ENCODE data around the gene OR2D2.

Gene OR2D2

GRCh38 chr11:6892400-6892799 lies at the start of gene OR2D2:
OR2D2 (minus strand) TSS chr11:6892500; CDS start chr11:6892500, 0 bp downstream.
- Histone ChIP-seq H3K27ac (ENCODE audit: low read length) (no peak within 1 kb of the TSS), H3K4me3 (ENCODE audit: low read depth in 1 of 2, low read length in 2 of 2) (no peak within 1 kb of the TSS), H3K36me3 (ENCODE audit: insufficient read depth, low read length) (no peaks in the 10 kb centered on the region), H3K27me3 (ENCODE audit: insufficient read depth, low read length, poor library complexity) (no peaks in the 10 kb centered on the region), H3K9ac (ENCODE audit: low read depth, low read length) (no peak within 1 kb of the TSS), H3K9me3 (ENCODE audit: insufficient read depth, low read length, severe bottlenecking) (no peaks in the 10 kb centered on the region), H3K79me2 (ENCODE audit: insufficient read depth, low read length) (no peaks in the 10 kb centered on the region), H4K20me1 (ENCODE audit: insufficient read depth, low read length) (no peaks in the 10 kb centered on the region), H3K4me1 (ENCODE audit: insufficient read depth, low read length) (no peaks in the 10 kb centered on the region), H2AFZ (ENCODE audit: low read depth, low read length) (no peak within 1 kb of the TSS), H3K4me2 (ENCODE audit: insufficient read depth, low read length) (no peak within 1 kb of the TSS)
- TF ChIP-seq EZH2 (IDR thresholded peaks at IDR 0.05; ENCODE audit: borderline replicate concordance, low read depth, low read length, severe bottlenecking) (no peak), CTCF (IDR thresholded peaks at IDR 0.05; ENCODE audit: borderline replicate concordance, extremely low read depth, low read length, poor library complexity, severe bottlenecking) (no peak)
- DNase-seq (no peak), ATAC-seq (ENCODE audit: insufficient read depth, low read depth) (no peak)

- ATAC-seq (ENCODE audit: insufficient read depth, low read depth) = no peak
- no peaks in the 10 kb centered on the region for H3K4me1 ChIP-seq (ENCODE audit: insufficient read depth, low read length)
- H3K27me3 ChIP-seq (ENCODE audit: insufficient read depth, low read length, poor library complexity) = no peaks in the 10 kb centered on the region
Observed at GRCh38 chr11:6941970-6942369, 49.7 kb upstream of the OR2D2 start.

GRCh38 chr11:6932145-6932544 lies 39.8 kb upstream of the OR2D2 start:
- Histone ChIP-seq H3K79me2 (ENCODE audit: insufficient read depth, low read length) (peaks cover 22% of the 10 kb centered on the region), H3K4me3 (ENCODE audit: low read depth in 1 of 2, low read length in 2 of 2) (peak overlapping the region in 1 of 2 experiments; percentile 19; a peak in 1 of 4 replicates), H4K20me1 (ENCODE audit: insufficient read depth, low read length) (no peaks in the 10 kb centered on the region), H2AFZ (ENCODE audit: low read depth, low read length) (peak overlapping the region; percentile 53), H3K36me3 (ENCODE audit: insufficient read depth, low read length) (peaks cover 10% of the 10 kb centered on the region; the same call in 1 of the 2 replicates), H3K4me2 (ENCODE audit: insufficient read depth, low read length) (peak overlapping the region; percentile 46), H3K4me1 (ENCODE audit: insufficient read depth, low read length) (peaks cover 62% of the 10 kb centered on the region), H3K27me3 (ENCODE audit: insufficient read depth, low read length, poor library complexity) (no peaks in the 10 kb centered on the region), H3K9me3 (ENCODE audit: insufficient read depth, low read length, severe bottlenecking) (no peaks in the 10 kb centered on the region), H3K9ac (ENCODE audit: low read depth, low read length) (peak overlapping the region; percentile 35), H3K27ac (ENCODE audit: low read length) (peak overlapping the region; percentile 73)
- DNase-seq = peak; percentile 71
- TF ChIP-seq CTCF (IDR thresholded peaks at IDR 0.05; ENCODE audit: borderline replicate concordance, extremely low read depth, low read length, poor library complexity, severe bottlenecking) (no peak), EZH2 (IDR thresholded peaks at IDR 0.05; ENCODE audit: borderline replicate concordance, low read depth, low read length, severe bottlenecking) (no peak)
- ATAC-seq (ENCODE audit: insufficient read depth, low read depth) = peak; percentile 93

More at GRCh38 chr11:6941970-6942369, 49.7 kb upstream of the OR2D2 start:
- Histone ChIP-seq H3K36me3 (ENCODE audit: insufficient read depth, low read length) (peaks cover 19% of the 10 kb centered on the region; the same call in 1 of the 2 replicates), H4K20me1 (ENCODE audit: insufficient read depth, low read length) (no peaks in the 10 kb centered on the region), H3K79me2 (ENCODE audit: insufficient read depth, low read length) (no peaks in the 10 kb centered on the region), H3K9ac (ENCODE audit: low read depth, low read length) (no peak overlapping the region), H3K4me2 (ENCODE audit: insufficient read depth, low read length) (no peak overlapping the region), H3K9me3 (ENCODE audit: insufficient read depth, low read length, severe bottlenecking) (no peaks in the 10 kb centered on the region), H3K27ac (ENCODE audit: low read length) (no peak overlapping the region), H3K4me3 (ENCODE audit: low read depth in 1 of 2, low read length in 2 of 2) (no peak overlapping the region), H2AFZ (ENCODE audit: low read depth, low read length) (no peak overlapping the region)
- TF ChIP-seq CTCF (IDR thresholded peaks at IDR 0.05; ENCODE audit: borderline replicate concordance, extremely low read depth, low read length, poor library complexity, severe bottlenecking) = no peak
- TF ChIP-seq EZH2 (IDR thresholded peaks at IDR 0.05; ENCODE audit: borderline replicate concordance, low read depth, low read length, severe bottlenecking) = no peak
- DNase-seq = no peak
